ENCODE data around the gene PPP2CA. TPM values are rescaled to one million over a fixed set of nuclear protein-coding genes. Genes with fewer than 3 reads are reported as not detected.

Gene PPP2CA
- total and polyA plus RNA-seq, 2 of the 4 experiments (the other 2 are of a cell fraction) = 70.6 to 73.6 TPM

DNA sequence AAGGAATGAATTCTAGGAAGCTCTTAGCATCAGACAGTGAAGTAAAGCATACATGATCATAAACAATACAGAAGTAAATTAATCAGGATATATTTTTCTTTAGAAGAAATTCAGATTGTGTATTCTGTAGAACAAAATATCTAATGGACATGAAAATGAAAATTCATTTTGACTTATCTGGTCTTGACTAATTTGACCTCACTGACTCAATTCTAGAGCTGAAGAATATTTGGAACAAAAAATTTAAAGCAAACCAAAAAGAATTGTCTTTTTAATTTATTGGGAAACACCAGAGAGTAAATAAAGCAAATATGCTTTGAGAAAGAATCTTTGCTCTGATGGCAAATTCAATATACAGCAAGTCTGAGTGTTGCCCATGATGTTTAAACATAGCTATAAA lies 2.8 kb upstream of the PPP2CA start:
- Histone ChIP-seq H2BK20ac (ENCODE audit: low read depth, low read length) (no peak overlapping the region), H3K9me1 (ENCODE audit: insufficient read depth, low read length) (no peaks in the 10 kb centered on the region), H3K4me3 (ENCODE audit: insufficient read depth, low read depth, low read length) (no peak overlapping the region), H3K23ac (ENCODE audit: low read depth, low read length) (no peak overlapping the region), H3K56ac (ENCODE audit: extremely low read depth, insufficient read depth, low read length) (no peak overlapping the region), H3K4me1 (ENCODE audit: control insufficient read depth, insufficient read depth, low read length) (peaks cover 6% of the 10 kb centered on the region), H3K79me1 (ENCODE audit: low read depth in 1 of 2, low read length in 2 of 2) (peaks cover 11 to 16% of the 10 kb centered on the region in 2 experiments; a peak in 3 of 4 replicates), H4K8ac (ENCODE audit: low read depth in 2 of 2, low read length in 2 of 2) (no peak overlapping the region), H3K27ac (ENCODE audit: insufficient read depth, low read length) (no peak overlapping the region), H3K9me3 (ENCODE audit: control insufficient read depth, insufficient read depth, low read length) (no peaks in the 10 kb centered on the region), H2AK5ac (ENCODE audit: low read depth, low read length) (no peak overlapping the region), H2BK120ac (ENCODE audit: low read depth, low read length) (no peak overlapping the region), H2BK15ac (ENCODE audit: low read depth, low read length) (no peak overlapping the region), H2AFZ (replicated peaks; ENCODE audit: low read length, poor library complexity) (no peak overlapping the region), H3K36me3 (ENCODE audit: control insufficient read depth, insufficient read depth, low read length) (no peaks in the 10 kb centered on the region), H3K27me3 (ENCODE audit: control insufficient read depth, insufficient read depth, low read length) (no peaks in the 10 kb centered on the region), H2BK5ac (ENCODE audit: low read depth, low read length, poor library complexity, severe bottlenecking) (no peak overlapping the region), H2AK9ac (replicated peaks; ENCODE audit: low read depth, low read length, poor library complexity) (no peak overlapping the region), H3K18ac (ENCODE audit: low read depth, low read length) (no peak overlapping the region), H4K20me1 (ENCODE audit: insufficient read depth, low read length) (peaks cover 23% of the 10 kb centered on the region), H3K4ac (ENCODE audit: low read depth, low read length) (no peak overlapping the region), H4K91ac (ENCODE audit: insufficient read depth, low read depth, low read length) (no peak overlapping the region), H4K5ac (ENCODE audit: low read depth, low read length) (no peak overlapping the region), H3K4me2 (ENCODE audit: low read depth, low read length) (no peak overlapping the region), H3K9ac (ENCODE audit: low read depth, low read length) (no peak overlapping the region), H3K14ac (replicated peaks; ENCODE audit: low read depth, low read length) (no peak overlapping the region)
- ChIA-PET POLR2A (ENCODE audit: unreplicated experiment) (no interaction called here), CTCF (interaction anchor here (0.5 to 1.0 kb wide), 2 partner anchors 9 to 25 kb away, joined by 3 read pairs; no protein-coding TSS in a partner anchor)
- no peak for DNase-seq
- in situ Hi-C loops (cut with MboI; ENCODE audit: low sequenced_read_pairs) (no loop called here), intact Hi-C loops (cut with micrococcal nuclease) (no loop called here), dilution Hi-C loops (cut with HindIII; ENCODE audit: low sequenced_read_pairs, unreplicated experiment) (no loop called here)
- no peak for TF ChIP-seq CHD1 (IDR thresholded peaks at IDR 0.05; ENCODE audit: low read depth, low read length)
- ATAC-seq (ENCODE audit: low read depth) = no peak
- no TSS peak for BruUV-seq (replicated peaks)

Data from IMR-90 (cell line).